Lower leg skin (tissue), 4 donors: ENCODE measurements around the gene SLIT3. TPM values are rescaled to one million over a fixed set of nuclear protein-coding genes. Genes with fewer than 3 reads are reported as not detected.

Source experiments
- DNase-seq, 2 donors: peaks; one replicate each; pipeline ENCODE4 v3.0.0-alpha.2; 2019; ENCODE audit warnings: low spot score in 2 of 2
- H3K4me3 ChIP-seq: fragments of 200-600 bp; sonication (generic); 2 replicates; pipeline ENCODE4 v1.5.1; 2017; ENCODE audit warnings: mild to moderate bottlenecking, low read depth; ENCODE audit not compliant: poor library complexity, severe bottlenecking
- POLR2A ChIP-seq, 2 donors: fragments of 450-650 bp; IDR thresholded peaks; one replicate each; pipeline ENCODE4 v1.6.1; 2016 to 2017; ENCODE audit warnings: antibody characterized with exemption in 2 of 2, mild to moderate bottlenecking in 1 of 2, moderate library complexity in 1 of 2
- WGBS, 2 donors: methylation state at CpG; one replicate each; pipeline ENCODE4 v1.1.5; 2018; 5-methylcytosine and 5-hydroxymethylcytosine counted together
- intact Hi-C: fragments of 100-400 bp; cut with DNase I; formaldehyde crosslinking; loops from one replicate; pipeline ENCODE4 v1.15.0; 2023; ENCODE audit warnings: low total_unique reads
- total RNA-seq, 4 donors: library from RNA; depleted of rRNA; stranded (reverse); fragments of >200 nt; gene quantifications; one replicate each; pipeline ENCODE4 v1.1.0, GENCODE V29; 2016
- TF ChIP-seq, protein P1 (sequence below), 3 donors: fragments of 450-650 bp; IDR thresholded peaks; one replicate each; pipeline ENCODE4 v1.5.1; 2016; ENCODE audit warnings: antibody characterized with exemption in 3 of 3, mild to moderate bottlenecking in 3 of 3, moderate library complexity in 2 of 3

SLIT3 gene
- total RNA-seq, 4 donors from 2014 or later: 12.4 to 66.0 (median 22.8) TPM

DNA sequence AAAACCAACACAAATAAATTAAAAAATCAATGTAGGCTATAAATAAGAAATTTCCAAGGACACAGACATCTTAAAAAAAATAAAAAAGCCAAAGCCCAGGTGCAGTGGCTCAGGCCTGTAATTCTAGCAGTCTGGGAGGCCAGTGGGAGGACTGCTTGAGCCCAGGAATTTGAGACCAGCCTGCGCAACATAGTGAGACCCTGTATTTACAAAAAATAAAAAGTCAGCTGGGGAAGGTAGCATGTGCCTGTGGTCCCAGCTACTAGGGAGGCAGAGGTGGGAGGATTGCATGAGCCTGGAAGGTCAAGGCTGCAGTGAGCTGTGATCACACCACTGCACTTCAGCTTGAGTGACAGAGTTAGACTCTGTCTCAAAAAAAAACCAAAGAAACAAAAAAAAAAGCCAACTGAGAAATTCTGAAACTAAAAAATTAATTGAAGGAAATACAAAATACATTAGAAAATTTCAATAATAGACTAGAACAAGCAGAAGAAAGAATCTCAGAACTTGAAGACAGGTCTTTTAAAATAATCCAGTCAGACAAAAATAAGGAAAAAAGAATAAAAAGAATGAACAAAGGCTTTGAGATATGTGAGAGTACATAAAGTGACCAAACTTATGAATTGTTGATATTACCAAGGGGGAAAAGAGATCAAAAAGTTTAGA is 572.3 kb downstream of the SLIT3 start:
- 88 to 92% methylated on average over 1 of the region's 1 CpG for WGBS, 2 donors
- intact Hi-C loops: no loop called here
- DNase-seq: peak in 1 of 2 donors; percentile 15
- no peak overlapping the region for H3K4me3 ChIP-seq
- TF ChIP-seq, protein P1, sequence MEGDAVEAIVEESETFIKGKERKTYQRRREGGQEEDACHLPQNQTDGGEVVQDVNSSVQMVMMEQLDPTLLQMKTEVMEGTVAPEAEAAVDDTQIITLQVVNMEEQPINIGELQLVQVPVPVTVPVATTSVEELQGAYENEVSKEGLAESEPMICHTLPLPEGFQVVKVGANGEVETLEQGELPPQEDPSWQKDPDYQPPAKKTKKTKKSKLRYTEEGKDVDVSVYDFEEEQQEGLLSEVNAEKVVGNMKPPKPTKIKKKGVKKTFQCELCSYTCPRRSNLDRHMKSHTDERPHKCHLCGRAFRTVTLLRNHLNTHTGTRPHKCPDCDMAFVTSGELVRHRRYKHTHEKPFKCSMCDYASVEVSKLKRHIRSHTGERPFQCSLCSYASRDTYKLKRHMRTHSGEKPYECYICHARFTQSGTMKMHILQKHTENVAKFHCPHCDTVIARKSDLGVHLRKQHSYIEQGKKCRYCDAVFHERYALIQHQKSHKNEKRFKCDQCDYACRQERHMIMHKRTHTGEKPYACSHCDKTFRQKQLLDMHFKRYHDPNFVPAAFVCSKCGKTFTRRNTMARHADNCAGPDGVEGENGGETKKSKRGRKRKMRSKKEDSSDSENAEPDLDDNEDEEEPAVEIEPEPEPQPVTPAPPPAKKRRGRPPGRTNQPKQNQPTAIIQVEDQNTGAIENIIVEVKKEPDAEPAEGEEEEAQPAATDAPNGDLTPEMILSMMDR (IDR thresholded peaks at IDR 0.05): no peak
- TF ChIP-seq POLR2A (IDR thresholded peaks at IDR 0.05): no peak

DNA sequence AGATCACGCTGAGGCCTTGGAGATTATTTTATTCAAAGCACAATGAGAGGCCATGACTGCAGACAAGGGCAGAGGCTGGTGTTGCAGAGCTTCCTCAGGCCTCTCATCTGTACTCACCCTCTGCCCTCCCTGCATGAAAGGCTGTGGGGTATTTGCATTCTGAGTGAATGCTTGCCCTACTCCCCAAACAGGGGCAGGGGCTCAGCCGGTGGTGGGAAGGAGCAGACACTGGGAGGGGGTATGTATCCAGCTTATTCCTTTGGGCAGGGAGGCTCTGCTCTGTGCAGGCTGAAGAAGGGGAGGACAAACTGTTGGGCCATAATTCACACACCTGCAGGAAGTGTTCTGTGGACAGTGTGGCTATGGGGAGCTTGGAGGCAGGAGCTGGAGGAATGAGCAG is 573.4 kb downstream of the SLIT3 start:
- intact Hi-C loops: no loop called here
- peak in 1 of 2 donors; percentile 26 for DNase-seq
- no peak for TF ChIP-seq POLR2A (IDR thresholded peaks at IDR 0.05)
- TF ChIP-seq, protein P1 (IDR thresholded peaks at IDR 0.05): no peak
- H3K4me3 ChIP-seq: no peak overlapping the region
- 61 to 78% methylated on average over 2 of the region's 2 CpGs for WGBS, 2 donors

GRCh38 chr5:168726342-168726741 is 574.6 kb downstream of the SLIT3 start:
- no peak for TF ChIP-seq POLR2A (IDR thresholded peaks at IDR 0.05)
- TF ChIP-seq, protein P1 (IDR thresholded peaks at IDR 0.05): no peak
- peak in 1 of 2 donors; percentile 5 for DNase-seq
- no peak overlapping the region for H3K4me3 ChIP-seq
- intact Hi-C loops: no loop called here
- 92 to 100% methylated on average over 1 of the region's 1 CpG for WGBS, 2 donors

GRCh38 chr5:168724227-168724626 is 576.7 kb downstream of the SLIT3 start:
- no peak overlapping the region for H3K4me3 ChIP-seq
- intact Hi-C loops: no loop called here
- DNase-seq: peak in 1 of 2 donors; percentile 14
- TF ChIP-seq, protein P1 (IDR thresholded peaks at IDR 0.05): no peak
- TF ChIP-seq POLR2A (IDR thresholded peaks at IDR 0.05): no peak
- 73 to 77% methylated on average over 5 of the region's 5 CpGs for WGBS, 2 donors

- intact Hi-C loops: no loop called here
- peak in 1 of 2 donors; percentile 54 for DNase-seq
- no peak overlapping the region for H3K4me3 ChIP-seq
- TF ChIP-seq, protein P1 (IDR thresholded peaks at IDR 0.05): no peak
- TF ChIP-seq POLR2A (IDR thresholded peaks at IDR 0.05): no peak
- 92 to 94% methylated on average over 3 of the region's 3 CpGs for WGBS, 2 donors
These were observed 577.9 kb downstream of the SLIT3 start for GRCh38 chr5:168723037-168723436.

DNA sequence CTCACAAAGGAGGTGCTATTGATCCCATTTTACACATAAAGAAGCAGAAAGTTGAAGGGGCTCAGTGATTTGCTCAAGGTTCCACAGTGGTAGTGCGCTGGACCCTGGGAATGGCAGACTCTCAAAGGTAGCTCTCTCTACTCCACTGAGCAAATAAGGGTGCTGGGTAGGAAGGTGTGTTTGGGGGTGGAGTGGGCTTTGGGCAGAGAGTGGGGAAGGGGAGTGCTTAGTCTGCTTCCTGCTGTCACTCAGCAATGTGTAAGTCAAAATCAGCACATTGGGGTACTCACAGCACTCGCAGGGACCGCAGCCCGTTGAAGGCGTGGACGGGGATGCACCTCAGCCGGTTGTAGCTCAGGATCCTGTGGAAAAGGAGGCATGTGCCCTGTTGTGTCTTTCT is 579.0 kb downstream of the SLIT3 start:
- DNase-seq: peak in 1 of 2 donors; percentile 43
- WGBS, 2 donors: 91 to 92% methylated on average over 7 of the region's 7 CpGs
- TF ChIP-seq, protein P1 (IDR thresholded peaks at IDR 0.05): no peak
- TF ChIP-seq POLR2A (IDR thresholded peaks at IDR 0.05): no peak
- H3K4me3 ChIP-seq: no peak overlapping the region
- intact Hi-C loops: no loop called here
